H9 (cell line): Measurements from ENCODE around the gene SNRPA1. TPM values are rescaled to one million over a fixed set of nuclear protein-coding genes. Genes with fewer than 3 reads are reported as not detected.

Source experiments
- DNase-seq: peaks from one replicate; pipeline ENCODE4 v3.0.0-alpha.2; 2017
- H2AFZ ChIP-seq: one replicate; pipeline ENCODE4 v1.6.1; 2013; ENCODE audit warnings: mild to moderate bottlenecking, low read length, control low read depth, moderate library complexity
- H2AK5ac ChIP-seq: 2 replicates; pipeline ENCODE4 v1.6.1; 2013; ENCODE audit warnings: low read length, control low read depth, mixed read lengths; ENCODE audit not compliant: insufficient read length
- H2BK120ac ChIP-seq: one replicate; pipeline ENCODE4 v1.6.1; 2013; ENCODE audit warnings: low read depth, mild to moderate bottlenecking, low read length, control low read depth, inconsistent platforms; ENCODE audit not compliant: poor library complexity, severe bottlenecking
- H2BK12ac ChIP-seq: 2 replicates; pipeline ENCODE4 v1.6.1; 2013; ENCODE audit warnings: low read length, control low read depth, mixed read lengths, low read depth; ENCODE audit not compliant: insufficient read length
- H2BK15ac ChIP-seq: 2 replicates; pipeline ENCODE4 v1.6.1; 2013; ENCODE audit warnings: low read depth, low read length, control low read depth
- H2BK20ac ChIP-seq: one replicate; pipeline ENCODE4 v1.6.1; 2013; ENCODE audit warnings: low read depth, mild to moderate bottlenecking, low read length, control low read depth, inconsistent platforms; ENCODE audit not compliant: poor library complexity, severe bottlenecking
- H2BK5ac ChIP-seq: 2 replicates; pipeline ENCODE4 v1.6.1; 2013; ENCODE audit warnings: low read length, control low read depth, mixed read lengths; ENCODE audit not compliant: insufficient read length
- H3K14ac ChIP-seq: 2 replicates; pipeline ENCODE4 v1.6.1; 2013; ENCODE audit warnings: low read length, control low read depth; ENCODE audit not compliant: insufficient read depth
- H3K18ac ChIP-seq: 2 replicates; pipeline ENCODE4 v1.6.1; 2013; ENCODE audit warnings: low read depth, mild to moderate bottlenecking, mixed read lengths, low read length, control low read depth; ENCODE audit not compliant: insufficient read length
- H3K23ac ChIP-seq: 2 replicates; pipeline ENCODE4 v1.6.1; 2013; ENCODE audit warnings: low read length, control low read depth, mixed read lengths, low read depth; ENCODE audit not compliant: insufficient read length
- H3K23me2 ChIP-seq: 2 replicates; pipeline ENCODE4 v1.6.1; 2013; ENCODE audit warnings: low read depth, mild to moderate bottlenecking, mixed read lengths, low read length, control low read depth; ENCODE audit not compliant: insufficient read length, poor library complexity, severe bottlenecking
- H3K27ac ChIP-seq: 2 replicates; pipeline ENCODE4 v1.5.1; 2013; ENCODE audit warnings: low read length, control low read depth, mixed read lengths, low read depth; ENCODE audit not compliant: insufficient read length
- H3K27me3 ChIP-seq: 2 replicates; pipeline ENCODE4 v1.6.1; 2013; ENCODE audit warnings: low read length, control low read depth, inconsistent platforms; ENCODE audit not compliant: insufficient read depth
- H3K4ac ChIP-seq: 2 replicates; pipeline ENCODE4 v1.6.1; 2013; ENCODE audit warnings: low read depth, mild to moderate bottlenecking, control low read depth, inconsistent platforms, low read length, moderate library complexity
- H3K4me1 ChIP-seq: 2 replicates; pipeline ENCODE4 v1.6.1; 2013; ENCODE audit warnings: low read length, control low read depth, inconsistent platforms; ENCODE audit not compliant: insufficient read depth
- H3K4me2 ChIP-seq: 2 replicates; pipeline ENCODE4 v1.6.1; 2013; ENCODE audit warnings: low read length, control low read depth, mixed read lengths; ENCODE audit not compliant: insufficient read length, insufficient read depth
- H3K56ac ChIP-seq: 2 replicates; pipeline ENCODE4 v1.6.1; 2013; ENCODE audit warnings: low read depth, mild to moderate bottlenecking, mixed read lengths, low read length, control low read depth; ENCODE audit not compliant: insufficient read length
- H3K79me1 ChIP-seq: 2 replicates; pipeline ENCODE4 v1.6.1; 2013; ENCODE audit warnings: low read depth, mild to moderate bottlenecking, moderate library complexity, low read length, control low read depth, inconsistent platforms; ENCODE audit not compliant: insufficient read depth, poor library complexity, severe bottlenecking
- H3K79me2 ChIP-seq: 2 replicates; pipeline ENCODE4 v1.6.1; 2013; ENCODE audit warnings: low read length, control low read depth, inconsistent platforms; ENCODE audit not compliant: insufficient read depth
- H3K9ac ChIP-seq: 2 replicates; pipeline ENCODE4 v1.6.1; 2013; ENCODE audit warnings: low read length, control low read depth, mixed read lengths; ENCODE audit not compliant: insufficient read length; ENCODE audit errors: extremely low read depth
- H3K9me3 ChIP-seq: one replicate; pipeline ENCODE4 v1.6.1; 2013; ENCODE audit warnings: low read depth, low read length, inconsistent platforms; ENCODE audit not compliant: control insufficient read depth
- H3T11ph ChIP-seq: one replicate; pipeline ENCODE4 v1.6.1; 2013; ENCODE audit warnings: mild to moderate bottlenecking, low read length, control low read depth, inconsistent platforms
- H4K20me1 ChIP-seq: one replicate; pipeline ENCODE4 v1.6.1; 2013; ENCODE audit not compliant: control insufficient read depth, insufficient read length, insufficient read depth
- H4K5ac ChIP-seq: 2 replicates; pipeline ENCODE4 v1.6.1; 2013; ENCODE audit warnings: low read depth, mild to moderate bottlenecking, mixed read lengths, low read length, control low read depth; ENCODE audit not compliant: insufficient read length
- H4K8ac ChIP-seq: replicated peaks from 2 replicates; pipeline ENCODE4 v1.6.1; 2013; ENCODE audit warnings: low read length, control low read depth, mixed read lengths, low read depth; ENCODE audit not compliant: insufficient read length
- H4K91ac ChIP-seq: 2 replicates; pipeline ENCODE4 v1.6.1; 2013; ENCODE audit warnings: low read depth, mild to moderate bottlenecking, moderate library complexity, mixed read lengths, low read length, control low read depth; ENCODE audit not compliant: insufficient read length
- H3K27ac Mint-ChIP-seq, 3 experiments: 2 replicates in 2 of 3; 3 replicates in 1 of 3; pipeline ENCODE4 v1.8.0; 2020 to 2021; ENCODE audit warnings: mixed read lengths in 3 of 3, mild to moderate bottlenecking in 1 of 3, moderate library complexity in 1 of 3
- H3K27me3 Mint-ChIP-seq: 2 replicates; pipeline ENCODE4 v1.8.0; 2021; ENCODE audit warnings: low read depth, mild to moderate bottlenecking, moderate library complexity, mixed read lengths
- H3K36me3 Mint-ChIP-seq, 3 experiments: 2 replicates in 2 of 3; 3 replicates in 1 of 3; pipeline ENCODE4 v1.8.0; 2020 to 2021; ENCODE audit warnings: low read depth in 3 of 3, mixed read lengths in 3 of 3; ENCODE audit not compliant: insufficient read depth in 1 of 3
- H3K4me1 Mint-ChIP-seq, 2 experiments: 2 replicates each; pipeline ENCODE4 v1.8.0; 2020; ENCODE audit warnings: mixed read lengths in 2 of 2
- H3K4me3 Mint-ChIP-seq, 2 experiments: 2 replicates in 1 of 2; 3 replicates in 1 of 2; pipeline ENCODE4 v1.8.0; 2020 to 2021; ENCODE audit warnings: mild to moderate bottlenecking in 2 of 2, mixed read lengths in 2 of 2, moderate library complexity in 1 of 2
- H3K9me3 Mint-ChIP-seq, 2 experiments: 2 replicates in 1 of 2; 3 replicates in 1 of 2; pipeline ENCODE4 v1.8.0; 2020; ENCODE audit warnings: mild to moderate bottlenecking in 2 of 2, mixed read lengths in 2 of 2, moderate library complexity in 1 of 2
- WGBS: extraction: QIAGEN DNeasy Blood & Tissue Kit; methylation state at CpG from one replicate; pipeline ENCODE4 v1.1.7; 2013; ENCODE audit warnings: missing lambda C conversion rate, low lambda C conversion rate, mixed read lengths; ENCODE audit not compliant: insufficient read length; ENCODE audit errors: extremely low coverage; 5-methylcytosine and 5-hydroxymethylcytosine counted together
- total RNA-seq: library from RNA; stranded (reverse); gene quantifications from 2 replicates; pipeline ENCODE4 v1.2.1, GENCODE V29; 2021
- TF ChIP-seq, protein P1 (sequence below): fragments of 200-600 bp; sonication (generic); conservative IDR thresholded peaks from 3 replicates; pipeline ENCODE4 v1.8.0; 2021; ENCODE audit warnings: antibody characterized with exemption, mild to moderate bottlenecking

The SNRPA1 gene
- total RNA-seq, 1 experiment from 2014 or later, result 145 TPM

DNA sequence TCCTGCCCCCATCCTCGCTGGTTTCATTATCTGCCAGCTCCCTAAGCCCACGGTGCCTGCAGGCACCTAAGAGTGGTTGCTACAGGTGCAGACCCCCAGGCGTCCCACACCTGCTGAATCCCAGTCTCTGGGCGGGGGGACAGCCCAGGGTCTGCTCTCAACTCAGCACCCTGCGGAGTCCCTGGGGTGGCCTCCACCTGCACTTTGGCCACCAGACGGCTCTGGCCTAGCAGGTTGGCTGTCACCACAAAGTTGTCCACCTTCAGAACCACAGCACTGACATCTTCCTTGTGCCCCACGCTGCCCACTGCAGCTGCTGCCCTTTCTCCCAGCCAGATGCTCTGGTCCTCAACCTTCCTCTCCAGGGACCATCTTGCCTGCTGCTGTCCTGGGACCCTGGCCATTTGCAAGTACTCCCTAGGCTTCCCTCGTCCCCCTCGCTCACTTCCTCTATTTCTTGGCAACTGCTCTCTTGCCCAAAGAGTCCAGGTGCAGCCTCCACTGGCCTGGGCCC is 34.9 kb upstream of the SNRPA1 start:
- no peak overlapping the region for H4K8ac ChIP-seq
- H3T11ph ChIP-seq, result no peak overlapping the region
- no peaks in the 10 kb centered on the region for H3K79me1 ChIP-seq
- no peak overlapping the region for H2AFZ ChIP-seq
- no peak overlapping the region for H4K91ac ChIP-seq
- H3K9me3 Mint-ChIP-seq, result peaks cover 8 to 9% of the 10 kb centered on the region in 2 experiments; a peak in 4 of 5 replicates
- H2BK5ac ChIP-seq, result no peak overlapping the region
- no peaks in the 10 kb centered on the region for H3K23me2 ChIP-seq
- H3K14ac ChIP-seq, result peak overlapping the region; percentile 37; the same call in 1 of the 2 replicates
- H3K27ac ChIP-seq, result no peak overlapping the region
- H3K18ac ChIP-seq, result no peak overlapping the region
- H2AK5ac ChIP-seq, result no peak overlapping the region
- no peak overlapping the region for H2BK120ac ChIP-seq
- TF ChIP-seq, protein P1, sequence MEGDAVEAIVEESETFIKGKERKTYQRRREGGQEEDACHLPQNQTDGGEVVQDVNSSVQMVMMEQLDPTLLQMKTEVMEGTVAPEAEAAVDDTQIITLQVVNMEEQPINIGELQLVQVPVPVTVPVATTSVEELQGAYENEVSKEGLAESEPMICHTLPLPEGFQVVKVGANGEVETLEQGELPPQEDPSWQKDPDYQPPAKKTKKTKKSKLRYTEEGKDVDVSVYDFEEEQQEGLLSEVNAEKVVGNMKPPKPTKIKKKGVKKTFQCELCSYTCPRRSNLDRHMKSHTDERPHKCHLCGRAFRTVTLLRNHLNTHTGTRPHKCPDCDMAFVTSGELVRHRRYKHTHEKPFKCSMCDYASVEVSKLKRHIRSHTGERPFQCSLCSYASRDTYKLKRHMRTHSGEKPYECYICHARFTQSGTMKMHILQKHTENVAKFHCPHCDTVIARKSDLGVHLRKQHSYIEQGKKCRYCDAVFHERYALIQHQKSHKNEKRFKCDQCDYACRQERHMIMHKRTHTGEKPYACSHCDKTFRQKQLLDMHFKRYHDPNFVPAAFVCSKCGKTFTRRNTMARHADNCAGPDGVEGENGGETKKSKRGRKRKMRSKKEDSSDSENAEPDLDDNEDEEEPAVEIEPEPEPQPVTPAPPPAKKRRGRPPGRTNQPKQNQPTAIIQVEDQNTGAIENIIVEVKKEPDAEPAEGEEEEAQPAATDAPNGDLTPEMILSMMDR, result no peak
- no peak overlapping the region for H2BK12ac ChIP-seq
- no peaks in the 10 kb centered on the region; the same call in 1 of the 2 replicates for H3K27me3 ChIP-seq
- H3K36me3 Mint-ChIP-seq, result peaks cover 5 to 6% (median 5%) of the 10 kb centered on the region in 3 experiments
- no peaks in the 10 kb centered on the region for H3K4me1 ChIP-seq
- no peak overlapping the region for H3K56ac ChIP-seq
- H2BK15ac ChIP-seq, result no peak overlapping the region
- no peak overlapping the region for H4K5ac ChIP-seq
- no peaks in the 10 kb centered on the region; a peak in 1 of 4 replicates for H3K4me1 Mint-ChIP-seq
- no peaks in the 10 kb centered on the region for H4K20me1 ChIP-seq
- H3K4me3 Mint-ChIP-seq, result no peak overlapping the region
- no peak overlapping the region for H3K4ac ChIP-seq
- H3K9me3 ChIP-seq, result peaks cover 7% of the 10 kb centered on the region
- no peak for DNase-seq
- no CpG with 5 or more reads among the region's 9 CpGs for WGBS
- H3K23ac ChIP-seq, result no peak overlapping the region
- no peak overlapping the region for H2BK20ac ChIP-seq
- no peak overlapping the region for H3K4me2 ChIP-seq
- H3K79me2 ChIP-seq, result no peaks in the 10 kb centered on the region
- H3K9ac ChIP-seq, result no peak overlapping the region
- no peak overlapping the region for H3K27ac Mint-ChIP-seq
- peaks cover 78% of the 10 kb centered on the region for H3K27me3 Mint-ChIP-seq
